Endothelial cell of umbilical vein (primary cell): ENCODE measurements around the gene TMEM204. TPM values are rescaled to one million over a fixed set of nuclear protein-coding genes. Genes with fewer than 3 reads are reported as not detected.

Source experiments
- BruUV-seq: library from RNA; stranded (reverse); fragments of 400-500 nt; replicated peaks from 2 replicates; lab custom pipeline; 2021; lab: Mats Ljungman, UMichigan
- CTCF ChIA-PET: fragments of 300-600, 350-600 bp; sonication (Branson Sonifier 250); formaldehyde crosslinking; loops from one replicate; lab custom pipeline; 2021; ENCODE audit warnings: antibody characterized with exemption, inconsistent platforms; lab: Charles Lee
- POLR2A ChIA-PET: fragments of 300-600, 350-600 bp; sonication (Branson Sonifier 250); formaldehyde crosslinking; loops from one replicate; lab custom pipeline; 2021; ENCODE audit warnings: antibody characterized with exemption, inconsistent platforms; lab: Charles Lee
- DNase-seq: peaks from one replicate; pipeline ENCODE4 v3.0.0-alpha.2; 2011; ENCODE audit warnings: low read depth, low spot score
- FAIRE-seq: peaks from 2 replicates; lab custom pipeline; 2011; peaks lifted over from hg19 to GRCh38; lab: Jason Lieb, UNC
- H2AFZ ChIP-seq: 2 replicates; pipeline ENCODE4 v1.6.0; 2012; ENCODE audit warnings: low read depth, low read length, control low read depth, inconsistent platforms
- H3K27ac ChIP-seq: 2 replicates; pipeline ENCODE4 v1.5.1; 2011; ENCODE audit warnings: low read depth, mild to moderate bottlenecking, control low read depth, low read length, moderate library complexity; ENCODE audit not compliant: insufficient read depth
- H3K27me3 ChIP-seq, 2 experiments: 2 replicates each; pipeline versions ENCODE4 v1.6.0 to v1.6.1; 2011; ENCODE audit warnings: low read length in 2 of 2, mixed read lengths in 1 of 2; ENCODE audit not compliant: control insufficient read depth in 2 of 2, insufficient read depth in 2 of 2
- H3K36me3 ChIP-seq, 2 experiments: 2 replicates in 1 of 2; 3 replicates in 1 of 2; pipeline ENCODE4 v1.5.1; 2011; ENCODE audit warnings: low read length in 2 of 2, mild to moderate bottlenecking in 1 of 2, moderate library complexity in 1 of 2; ENCODE audit not compliant: control insufficient read depth in 2 of 2, insufficient read depth in 2 of 2; ENCODE audit errors: extremely low read depth in 1 of 2
- H3K4me1 ChIP-seq: 3 replicates; pipeline ENCODE4 v1.5.1; 2011; ENCODE audit warnings: mild to moderate bottlenecking, low read length; ENCODE audit not compliant: control insufficient read depth, insufficient read depth; ENCODE audit errors: extremely low read depth
- H3K4me2 ChIP-seq: 2 replicates; pipeline ENCODE4 v1.6.1; 2011; ENCODE audit warnings: low read length, control low read depth, mixed read lengths; ENCODE audit not compliant: insufficient read depth
- H3K4me3 ChIP-seq, 3 experiments: fragments of 200-600 bp in 1 of 3; sonication (generic), shearing (Covaris generic) in 1 of 3; replicated peaks in 1 of 3; 2 replicates each; pipeline ENCODE4 v1.5.1; 2011 to 2016; ENCODE audit warnings: control low read depth in 3 of 3, low read length in 3 of 3, mild to moderate bottlenecking in 2 of 3, inconsistent platforms in 1 of 3, low read depth in 1 of 3, moderate library complexity in 1 of 3; ENCODE audit not compliant: insufficient read depth in 1 of 3
- H3K79me2 ChIP-seq: 2 replicates; pipeline ENCODE4 v1.6.0; 2012; ENCODE audit warnings: low read length, inconsistent platforms; ENCODE audit not compliant: control insufficient read depth, insufficient read depth
- H3K9ac ChIP-seq: replicated peaks from 2 replicates; pipeline ENCODE3; 2011; ENCODE audit warnings: low read length, control low read depth; ENCODE audit not compliant: insufficient read depth; ENCODE audit errors: extremely low read depth
- H3K9me1 ChIP-seq: replicated peaks from 3 replicates; pipeline ENCODE4 v1.6.0; 2011; ENCODE audit warnings: mild to moderate bottlenecking, low read length; ENCODE audit not compliant: control insufficient read depth, insufficient read depth; ENCODE audit errors: extremely low read depth
- H3K9me3 ChIP-seq: replicated peaks from 2 replicates; pipeline ENCODE4 v1.5.1; 2012; ENCODE audit warnings: low read length, inconsistent platforms; ENCODE audit not compliant: control insufficient read depth, insufficient read depth
- H4K20me1 ChIP-seq: replicated peaks from 2 replicates; pipeline ENCODE3; 2011; ENCODE audit warnings: mild to moderate bottlenecking, low read length; ENCODE audit not compliant: control insufficient read depth, insufficient read depth; ENCODE audit errors: extremely low read depth
- CTCF ChIP-seq, 2 donors: IDR thresholded peaks; 1 replicate in 1 of 2; 2 replicates in 1 of 2; pipeline ENCODE4 v1.5.1; 2011; ENCODE audit warnings: low read length in 2 of 2, mild to moderate bottlenecking in 2 of 2, moderate library complexity in 2 of 2, control low read depth in 1 of 2, inconsistent platforms in 1 of 2, low read depth in 1 of 2; ENCODE audit not compliant: insufficient read depth in 1 of 2; ENCODE audit errors: extremely low read depth in 1 of 2
- FOS ChIP-seq: IDR thresholded peaks from 2 replicates; pipeline ENCODE4 v1.6.1; 2011; ENCODE audit warnings: mild to moderate bottlenecking, low read length, moderate library complexity, borderline replicate concordance; ENCODE audit not compliant: insufficient read depth
- GATA2 ChIP-seq: IDR thresholded peaks from 2 replicates; pipeline ENCODE4 v1.7.0; 2011; ENCODE audit warnings: low read depth, mild to moderate bottlenecking, moderate library complexity, mixed read lengths, low read length; ENCODE audit not compliant: insufficient read length, insufficient read depth
- JUN ChIP-seq: IDR thresholded peaks from 2 replicates; pipeline ENCODE4 v1.6.1; 2011; ENCODE audit warnings: borderline replicate concordance, low read depth; ENCODE audit not compliant: insufficient read length, insufficient read depth
- MAX ChIP-seq: IDR thresholded peaks from 2 replicates; pipeline ENCODE4 v1.6.1; 2011; ENCODE audit not compliant: insufficient read depth, insufficient read length
- MYC ChIP-seq: IDR thresholded peaks from one replicate; pipeline ENCODE4 v1.6.1; 2011; ENCODE audit warnings: mild to moderate bottlenecking, low read depth, low read length
- POLR2A ChIP-seq: IDR thresholded peaks from 2 replicates; pipeline ENCODE4 v1.6.1; 2012; ENCODE audit warnings: low read depth, mild to moderate bottlenecking, control low read depth, low read length
- POLR2AphosphoS5 ChIP-seq: IDR thresholded peaks from 2 replicates; pipeline ENCODE4 v1.6.1; 2012; ENCODE audit warnings: low read depth, mild to moderate bottlenecking, control low read depth, low read length, moderate library complexity; ENCODE audit not compliant: insufficient read depth
- dilution Hi-C: fragments of 300-500 bp; cut with MboI; formaldehyde crosslinking; loops from one replicate; pipeline ENCODE4 v1.15.0; 2019; ENCODE audit warnings: low sequenced_read_pairs; ENCODE audit not compliant: extremely low pct_ligation_motif_present
- intact Hi-C: fragments of 100-400 bp; cut with micrococcal nuclease; formaldehyde crosslinking; loops from one replicate; pipeline ENCODE4 v1.10.0; 2022
- polyA plus RNA-seq, 4 experiments: library from polyadenylated mRNA; depleted of rRNA in 3 of 4; stranded (reverse) in 3 of 4; unstranded in 1 of 4; fragments of >200 nt; gene quantifications; 2 replicates each; pipeline versions ENCODE4 v1.2.1 to v1.2.3, GENCODE V29; 2011 to 2012; ENCODE audit warnings: missing spikeins in 1 of 4
- total RNA-seq: library from RNA; stranded (reverse); gene quantifications from 2 replicates; pipeline ENCODE4 v1.2.3, GENCODE V29; 2021

The TMEM204 gene
- total and polyA plus RNA-seq, 2 donors (not counting 3 experiments of a cell fraction or from before 2014, with no cell fraction given) = 32.5 to 50.7 TPM

DNA sequence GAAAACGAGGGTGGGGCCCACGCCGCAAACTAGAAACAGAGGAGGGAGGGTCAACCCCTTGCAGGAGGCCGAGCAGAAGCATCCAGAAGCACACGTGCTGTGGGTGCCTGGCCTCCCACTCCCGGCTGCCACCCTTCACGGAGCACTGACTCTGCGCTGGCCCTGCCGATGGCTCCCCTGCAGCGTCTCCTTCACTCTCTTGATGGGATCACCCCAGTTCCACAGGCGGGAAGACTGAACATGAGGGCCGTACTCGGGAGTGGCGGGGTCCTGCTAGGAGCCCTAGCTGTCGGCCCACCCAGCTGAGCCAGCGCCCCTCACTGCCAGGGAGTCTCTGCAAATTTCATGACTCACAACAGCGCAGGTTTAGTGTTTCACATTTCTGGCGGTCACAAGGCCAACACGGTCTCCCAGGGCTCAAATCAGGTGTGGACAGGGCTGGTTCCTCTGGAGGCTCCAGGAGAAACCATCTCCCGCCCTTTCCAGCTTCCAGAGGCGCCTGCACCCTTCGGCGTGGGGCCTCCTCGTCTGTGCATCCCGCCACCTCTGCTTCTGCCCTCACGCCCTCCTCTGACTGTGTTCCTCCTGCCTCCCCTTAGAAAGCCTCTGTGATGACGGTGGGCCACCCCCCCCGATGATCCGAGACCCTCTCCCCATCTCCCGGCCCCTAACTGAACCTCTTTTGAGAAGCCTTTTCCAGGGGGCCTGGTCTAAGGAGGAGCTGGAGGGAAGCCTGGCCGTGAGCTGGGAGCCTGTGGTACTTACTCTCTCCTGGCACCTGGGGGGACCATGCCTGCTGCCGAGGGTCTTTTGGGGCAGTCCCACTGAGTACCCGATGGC lies 46.7 kb upstream of the TMEM204 start:
- BruUV-seq = no TSS peak

More for the DNA sequence above, 46.7 kb upstream of the TMEM204 start:
- Histone ChIP-seq H3K4me3 (no peak overlapping the region), H3K36me3 (no peaks in the 10 kb centered on the region), H3K4me2 (no peak overlapping the region), H4K20me1 (no peaks in the 10 kb centered on the region), H3K27ac (no peak overlapping the region), H3K79me2 (no peaks in the 10 kb centered on the region), H3K27me3 (no peaks in the 10 kb centered on the region), H3K9me1 (no peaks in the 10 kb centered on the region), H3K9ac (no peak overlapping the region), H3K4me1 (no peaks in the 10 kb centered on the region), H3K9me3 (no peaks in the 10 kb centered on the region), H2AFZ (no peak overlapping the region)
- no peak for TF ChIP-seq FOS
- no peak for TF ChIP-seq POLR2A
- no peak for TF ChIP-seq GATA2
- no peak for TF ChIP-seq JUN
- TF ChIP-seq MYC = no peak
- TF ChIP-seq MAX = no peak
- no peak for TF ChIP-seq POLR2AphosphoS5
- no peak for TF ChIP-seq CTCF (IDR thresholded peaks at IDR 0.05; ENCODE audit: extremely low read depth in 1 of 2, insufficient read depth in 1 of 2, low read depth in 1 of 2, low read length in 2 of 2)
- intact Hi-C loops = no loop called here
- dilution Hi-C loops = no loop called here
- CTCF ChIA-PET = no interaction called here
- FAIRE-seq = no peak
- no peak for DNase-seq
- POLR2A ChIA-PET = no interaction called here
